GM12864 (cell line): Measurements from ENCODE around the gene PFDN2.

Source experiments
- DNase-seq: peaks from one replicate; pipeline ENCODE4 v3.0.0-alpha.2; 2011; ENCODE audit warnings: low read depth
- H3K4me3 ChIP-seq: 2 replicates; pipeline ENCODE4 v1.5.1; 2011; ENCODE audit warnings: mild to moderate bottlenecking, low read depth, low read length, control low read depth
- CTCF ChIP-seq: IDR thresholded peaks from 2 replicates; pipeline ENCODE4 v1.5.1; 2011; ENCODE audit warnings: low read depth, mild to moderate bottlenecking, moderate library complexity, low read length, control low read depth, inconsistent platforms; ENCODE audit errors: missing control alignments

Gene PFDN2

GRCh38 chr1:161086457-161086856, 31.4 kb downstream of the PFDN2 start:
- no peak for DNase-seq
- H3K4me3 ChIP-seq: no peak overlapping the region
- no peak for TF ChIP-seq CTCF

DNA sequence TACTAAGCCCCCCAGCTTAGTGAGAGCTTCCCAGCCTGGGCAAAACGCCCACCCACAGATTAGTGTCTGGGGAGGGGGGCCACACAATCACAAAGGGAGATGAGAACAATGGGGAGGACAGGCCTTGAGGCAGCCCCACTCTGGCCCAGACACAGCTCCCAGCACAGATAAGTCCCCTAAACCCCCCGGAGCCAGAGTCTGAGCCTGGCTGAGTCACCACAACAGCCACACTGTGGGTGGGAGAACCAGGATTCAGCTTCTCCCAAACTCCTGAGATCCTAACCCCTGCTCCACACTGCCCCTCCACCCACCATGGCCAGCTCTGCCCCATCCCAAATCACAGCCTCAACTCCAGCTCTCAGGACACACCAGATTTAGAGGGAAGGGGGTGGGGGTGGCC, 32.7 kb downstream of the PFDN2 start:
- no peak overlapping the region for H3K4me3 ChIP-seq
- no peak for TF ChIP-seq CTCF
- no peak for DNase-seq

DNA sequence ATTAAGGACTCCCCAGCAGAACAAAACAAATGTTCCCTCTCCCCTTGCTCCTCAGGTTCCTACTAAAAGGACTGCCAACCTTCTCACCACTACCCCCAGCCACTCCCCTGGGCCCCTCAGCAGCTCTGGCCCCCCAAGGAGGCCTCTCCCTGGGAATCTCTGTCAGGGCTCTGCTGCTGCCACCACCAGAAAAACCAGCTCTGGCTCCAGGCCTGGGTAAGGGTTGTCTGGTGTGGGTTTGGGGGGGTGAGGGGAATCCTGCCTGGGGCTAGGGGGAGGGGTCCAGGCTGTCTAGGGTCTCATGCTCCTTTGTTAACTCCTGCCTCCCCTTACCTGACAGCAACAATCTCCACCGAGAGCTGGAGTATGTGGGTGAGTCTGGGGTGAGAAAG, 33.2 kb downstream of the PFDN2 start:
- DNase-seq: no peak
- no peak overlapping the region for H3K4me3 ChIP-seq
- no peak for TF ChIP-seq CTCF

DNA sequence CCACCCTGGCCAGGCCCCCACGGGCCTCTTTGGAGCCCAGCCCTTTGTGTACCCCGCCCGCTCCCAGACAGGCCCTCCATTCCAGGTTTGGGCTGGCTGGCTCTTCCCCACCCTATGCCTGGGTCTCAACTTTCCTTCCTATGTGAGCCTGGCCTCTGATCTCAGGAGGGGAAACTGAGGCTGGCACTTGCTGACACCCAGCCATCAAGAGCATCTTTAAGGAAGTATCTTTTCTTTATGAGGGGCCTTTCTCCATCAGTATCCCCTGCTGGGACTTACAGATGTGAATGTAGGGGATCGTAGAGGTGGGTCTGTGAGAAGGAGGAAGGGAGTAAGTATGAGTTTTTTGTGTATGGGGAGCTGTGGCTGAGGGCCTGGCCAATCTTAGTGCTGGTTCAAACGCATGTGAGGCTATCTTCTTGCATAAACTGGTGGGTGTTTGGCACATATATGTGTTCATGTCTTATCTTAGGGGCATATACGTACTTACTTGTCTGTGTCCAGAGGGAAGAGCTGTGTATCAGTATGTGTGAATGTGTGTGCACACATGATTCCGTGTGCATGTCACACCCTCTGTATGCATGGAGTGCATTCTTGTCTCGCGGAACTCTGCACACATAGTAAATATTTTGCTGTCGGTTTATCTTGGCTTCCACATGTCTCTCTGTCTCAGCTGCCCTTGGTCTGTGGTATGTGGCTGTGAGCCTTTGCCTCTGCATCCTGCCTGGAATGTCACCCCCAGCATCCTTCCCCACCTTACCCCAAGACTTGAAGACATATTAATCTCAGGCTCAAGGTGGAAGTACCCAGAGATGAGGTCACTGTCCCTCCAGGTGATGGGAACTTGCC, 33.9 kb downstream of the PFDN2 start:
- DNase-seq: no peak
- no peak overlapping the region for H3K4me3 ChIP-seq
- no peak for TF ChIP-seq CTCF

DNA sequence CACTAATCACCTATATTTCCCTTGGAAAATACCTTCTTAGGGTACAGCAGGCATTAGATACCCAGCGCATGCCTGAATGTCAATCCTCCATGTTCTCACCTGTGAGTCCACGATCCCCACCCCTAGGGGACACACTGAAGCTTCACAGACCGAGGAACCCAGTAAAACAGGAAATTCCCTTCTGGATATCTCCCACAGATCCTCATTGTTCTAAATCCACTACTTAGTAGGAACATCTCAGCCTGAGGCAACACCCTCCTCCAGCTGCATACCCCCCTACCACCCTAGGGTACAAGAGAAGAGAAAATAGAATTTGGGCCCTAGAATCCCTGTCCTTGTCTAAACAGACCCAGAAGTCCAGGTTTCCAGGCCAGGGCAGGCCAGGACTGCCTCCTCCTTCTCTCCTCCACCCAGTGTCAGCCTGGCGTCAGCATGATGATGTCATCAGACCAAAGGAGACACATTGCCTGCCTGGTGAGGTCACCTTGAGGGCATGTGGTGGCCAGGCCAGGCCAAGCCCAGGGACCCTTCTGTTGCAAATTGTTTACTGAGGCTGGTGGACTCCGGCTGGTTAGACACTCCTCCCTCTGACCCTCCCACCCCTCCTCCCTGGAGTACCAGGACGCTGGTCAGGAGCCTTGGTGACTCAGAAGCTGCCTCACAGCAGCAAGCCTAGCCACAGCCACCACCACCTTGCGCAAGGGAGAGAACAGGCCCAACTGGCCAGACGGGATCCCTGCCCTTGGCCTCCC, 34.7 kb downstream of the PFDN2 start:
- no peak overlapping the region for H3K4me3 ChIP-seq
- no peak for TF ChIP-seq CTCF
- DNase-seq: no peak

DNA sequence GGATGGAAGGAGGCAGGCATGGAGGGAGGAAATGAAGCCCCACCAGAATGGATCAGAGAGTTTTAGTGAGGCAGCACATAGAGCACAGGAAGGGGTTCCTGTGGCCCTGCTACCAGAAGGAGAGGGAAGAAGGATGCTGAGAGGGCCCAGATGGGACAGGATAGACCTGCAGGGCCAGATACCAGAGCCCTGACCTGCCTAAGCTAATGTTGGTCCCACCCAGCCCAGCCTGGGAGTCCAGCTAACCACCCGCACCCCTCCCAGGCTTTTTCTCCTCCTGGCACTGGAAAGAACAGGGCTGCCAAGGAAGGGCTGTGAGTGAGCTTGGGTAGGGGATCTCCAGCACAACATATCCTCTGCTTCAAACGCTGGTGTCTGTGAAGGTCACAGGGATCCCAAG, 35.4 kb downstream of the PFDN2 start:
- no peak for DNase-seq
- no peak for TF ChIP-seq CTCF
- no peak overlapping the region for H3K4me3 ChIP-seq
